SU-DHL-6 (cell line): Measurements from ENCODE around the gene CHCHD3.

ENCODE experiments used
- CTCF ChIP-seq: fragments of 200-600 bp; sonication (generic); IDR thresholded peaks from one replicate; pipeline ENCODE4 v1.5.1; 2017; ENCODE audit warnings: antibody characterized with exemption, mild to moderate bottlenecking, low read length, moderate library complexity; ENCODE audit not compliant: insufficient read depth, poor library complexity, severe bottlenecking
- EZH2phosphoT487 ChIP-seq: fragments of 200-600 bp; sonication (generic), shearing (Covaris generic); conservative IDR thresholded peaks from 2 replicates; pipeline ENCODE4 v1.6.1; 2018; ENCODE audit warnings: mild to moderate bottlenecking, antibody characterized with exemption, low read length, moderate library complexity, mixed read lengths

DNA sequence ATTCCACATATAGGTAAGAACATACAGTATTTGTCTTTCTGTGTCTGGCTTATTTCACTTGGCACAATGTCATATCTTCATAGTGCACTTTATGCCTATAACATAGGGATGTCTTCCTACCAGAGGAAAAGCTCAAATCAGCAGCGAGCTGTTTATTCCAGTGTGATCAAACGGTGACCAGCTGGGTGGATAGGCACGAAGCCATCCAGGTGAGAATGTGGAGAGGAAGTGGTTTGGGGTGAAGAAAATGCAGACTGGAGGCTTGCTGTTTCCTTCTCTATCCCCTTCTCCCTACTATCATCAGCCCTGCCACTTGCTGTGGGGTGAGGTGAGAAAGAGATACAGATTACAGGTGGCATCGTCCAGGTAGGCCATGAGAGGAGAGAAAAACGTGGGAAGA, 52.4 kb downstream of the CHCHD3 start:
- TF ChIP-seq CTCF (no peak), EZH2phosphoT487 (no peak)
